ENCODE data around the gene CNTN5. TPM values are rescaled to one million over a fixed set of nuclear protein-coding genes. Genes with fewer than 3 reads are reported as not detected.

Gene CNTN5
- polyA plus RNA-seq, 1 of the 3 experiments (the other 2 are of a cell fraction), result not detected

GRCh38 chr11:99513368-99513767, 492.6 kb downstream of the CNTN5 start:
- TF ChIP-seq ZBTB33 (IDR thresholded peaks at IDR 0.05; ENCODE audit: borderline replicate concordance, low read depth) (no peak), EP300 (IDR thresholded peaks at IDR 0.05; ENCODE audit: borderline replicate concordance in 1 of 2, low read depth in 1 of 2, low read length in 1 of 2) (no peak), EZH2phosphoT487 (IDR thresholded peaks at IDR 0.05; ENCODE audit: borderline replicate concordance, low read depth) (no peak), REST (IDR thresholded peaks at IDR 0.05; ENCODE audit: low read depth, low read length) (no peak), PBX3 (IDR thresholded peaks at IDR 0.05) (no peak)
- no peak overlapping the region for H3K4me2 ChIP-seq
- H3K4me3 ChIP-seq (ENCODE audit: low read depth in 2 of 2, low read length in 1 of 2), result no peak overlapping the region
- no peaks in the 10 kb centered on the region for H3K36me3 ChIP-seq (replicated peaks in 1 of 2; ENCODE audit: control insufficient read depth in 1 of 2, insufficient read depth in 2 of 2, low read length in 1 of 2)
- ChIA-PET POLR2A (interaction anchor here (0.7 kb wide), 1 partner anchor 1751 kb away, joined by 4 read pairs; no protein-coding TSS in a partner anchor), CTCF (no interaction called here)
- H3K9me2 ChIP-seq, result no peaks in the 10 kb centered on the region
- no peaks in the 10 kb centered on the region for H3K79me2 ChIP-seq (ENCODE audit: insufficient read depth)
- H3K9ac ChIP-seq, result no peak overlapping the region
- H3K27me3 ChIP-seq (ENCODE audit: insufficient read depth), result no peaks in the 10 kb centered on the region
- no peak overlapping the region for H3K27ac ChIP-seq (ENCODE audit: low read depth in 2 of 2, low read length in 1 of 2)
- no peak for DNase-seq
- H2AFZ ChIP-seq (ENCODE audit: low read depth), result no peak overlapping the region
- 11% methylated on average over 2 of the region's 2 CpGs for WGBS (ENCODE audit: low lambda C conversion rate)
- H3K9me3 ChIP-seq, result no peaks in the 10 kb centered on the region
- no peaks in the 10 kb centered on the region for H3F3A ChIP-seq (replicated peaks; ENCODE audit: insufficient read depth)
- no peaks in the 10 kb centered on the region for H3K4me1 ChIP-seq (ENCODE audit: control insufficient read depth in 1 of 2, insufficient read depth in 2 of 2, low read depth in 1 of 2, low read length in 1 of 2)
- H4K20me1 ChIP-seq (ENCODE audit: insufficient read depth), result no peaks in the 10 kb centered on the region

- Histone ChIP-seq H3K4me1 (ENCODE audit: control insufficient read depth in 1 of 2, insufficient read depth in 2 of 2, low read depth in 1 of 2, low read length in 1 of 2) (no peaks in the 10 kb centered on the region), H3K79me2 (ENCODE audit: insufficient read depth) (no peaks in the 10 kb centered on the region), H3K27me3 (ENCODE audit: insufficient read depth) (no peaks in the 10 kb centered on the region), H2AFZ (ENCODE audit: low read depth) (no peak overlapping the region), H3K4me2 (no peak overlapping the region), H3K9me3 (no peaks in the 10 kb centered on the region), H3K36me3 (replicated peaks in 1 of 2; ENCODE audit: control insufficient read depth in 1 of 2, insufficient read depth in 2 of 2, low read length in 1 of 2) (no peaks in the 10 kb centered on the region), H3K9me2 (no peaks in the 10 kb centered on the region), H3K27ac (ENCODE audit: low read depth in 2 of 2, low read length in 1 of 2) (no peak overlapping the region), H3K4me3 (ENCODE audit: low read depth in 2 of 2, low read length in 1 of 2) (no peak overlapping the region), H3K9ac (no peak overlapping the region), H3F3A (replicated peaks; ENCODE audit: insufficient read depth) (no peaks in the 10 kb centered on the region), H4K20me1 (ENCODE audit: insufficient read depth) (no peaks in the 10 kb centered on the region)
- WGBS (ENCODE audit: low lambda C conversion rate), result 7% methylated on average over 2 of the region's 2 CpGs
- no peak for DNase-seq
- POLR2A ChIA-PET, result no interaction called here
- CTCF ChIA-PET, result no interaction called here
- TF ChIP-seq EP300 (IDR thresholded peaks at IDR 0.05; ENCODE audit: borderline replicate concordance in 1 of 2, low read depth in 1 of 2, low read length in 1 of 2) (no peak), ELF1 (IDR thresholded peaks at IDR 0.05) (no peak), NRF1 (IDR thresholded peaks at IDR 0.05; ENCODE audit: low read depth, low read length) (no peak), RAD21 (IDR thresholded peaks at IDR 0.05; ENCODE audit: low read length) (no peak), RFX5 (IDR thresholded peaks at IDR 0.05; ENCODE audit: low read length) (no peak), YY1 (IDR thresholded peaks at IDR 0.05; ENCODE audit: low read depth) (no peak), USF2 (IDR thresholded peaks at IDR 0.05; ENCODE audit: borderline replicate concordance, low read depth, low read length) (no peak), SIN3A (IDR thresholded peaks at IDR 0.05; ENCODE audit: borderline replicate concordance, low read depth, low read length) (no peak), MAX (IDR thresholded peaks at IDR 0.05; ENCODE audit: low read depth) (no peak), FOSL2 (IDR thresholded peaks at IDR 0.05; ENCODE audit: borderline replicate concordance, low read depth) (no peak), PBX3 (IDR thresholded peaks at IDR 0.05) (no peak), MXI1 (IDR thresholded peaks at IDR 0.05; ENCODE audit: low read depth, low read length) (no peak), RXRA (IDR thresholded peaks at IDR 0.05; ENCODE audit: borderline replicate concordance, low read depth) (no peak), EZH2phosphoT487 (IDR thresholded peaks at IDR 0.05; ENCODE audit: borderline replicate concordance, low read depth) (no peak)
These were observed 498.3 kb downstream of the CNTN5 start for GRCh38 chr11:99519095-99519494.

Measured in SK-N-SH (cell line).